ENCODE data around the gene FBXO31. TPM values are rescaled to one million over a fixed set of nuclear protein-coding genes. Genes with fewer than 3 reads are reported as not detected.
"Not testable (repeated sequence)": the region's sequence is repeated elsewhere in the genome, so short reads cannot be mapped to it uniquely, and the experiment has no call there.

Gene FBXO31
- total and polyA plus RNA-seq, 2 experiments from 2014 or later: 19.3 to 31.0 TPM

- WGBS, 2 experiments (ENCODE audit: low coverage in 1 of 2, low lambda C conversion rate in 2 of 2, missing lambda C conversion rate in 2 of 2): 82 to 84% methylated on average over 11 of the region's 11 CpGs
- Histone ChIP-seq H3K9ac (no peak overlapping the region), H3K4me1 (ENCODE audit: insufficient read depth) (no peaks in the 10 kb centered on the region), H3K36me3 (ENCODE audit: low read depth) (peaks cover 7% of the 10 kb centered on the region; the same call in 1 of the 2 replicates), H3K27me3 (replicated peaks; ENCODE audit: insufficient read depth) (no peaks in the 10 kb centered on the region), H3K27ac (no peak overlapping the region), H3K4me2 (ENCODE audit: unreplicated experiment) (no peak overlapping the region), H3F3A (ENCODE audit: insufficient read depth) (no peaks in the 10 kb centered on the region), H3K9me2 (ENCODE audit: insufficient read depth) (no peaks in the 10 kb centered on the region), H4K20me1 (ENCODE audit: insufficient read depth) (no peaks in the 10 kb centered on the region), H3K9me3 (ENCODE audit: low read depth) (no peaks in the 10 kb centered on the region), H3K79me2 (ENCODE audit: insufficient read depth) (peaks cover 24% of the 10 kb centered on the region), H2AFZ (no peak overlapping the region), H3K4me3 (no peak overlapping the region)
- DNase-seq: no peak
- in situ Hi-C loops (cut with MboI): no loop called here
- TF ChIP-seq EZH2 (IDR thresholded peaks at IDR 0.05; ENCODE audit: insufficient read depth, poor library complexity, severe bottlenecking): no peak
- no peak for TF ChIP-seq EZH2phosphoT487 (IDR thresholded peaks at IDR 0.05; ENCODE audit: insufficient read depth, low read depth)
Measured at GRCh38 chr16:87343753-87344050, 39.9 kb downstream of the FBXO31 start.

DNA sequence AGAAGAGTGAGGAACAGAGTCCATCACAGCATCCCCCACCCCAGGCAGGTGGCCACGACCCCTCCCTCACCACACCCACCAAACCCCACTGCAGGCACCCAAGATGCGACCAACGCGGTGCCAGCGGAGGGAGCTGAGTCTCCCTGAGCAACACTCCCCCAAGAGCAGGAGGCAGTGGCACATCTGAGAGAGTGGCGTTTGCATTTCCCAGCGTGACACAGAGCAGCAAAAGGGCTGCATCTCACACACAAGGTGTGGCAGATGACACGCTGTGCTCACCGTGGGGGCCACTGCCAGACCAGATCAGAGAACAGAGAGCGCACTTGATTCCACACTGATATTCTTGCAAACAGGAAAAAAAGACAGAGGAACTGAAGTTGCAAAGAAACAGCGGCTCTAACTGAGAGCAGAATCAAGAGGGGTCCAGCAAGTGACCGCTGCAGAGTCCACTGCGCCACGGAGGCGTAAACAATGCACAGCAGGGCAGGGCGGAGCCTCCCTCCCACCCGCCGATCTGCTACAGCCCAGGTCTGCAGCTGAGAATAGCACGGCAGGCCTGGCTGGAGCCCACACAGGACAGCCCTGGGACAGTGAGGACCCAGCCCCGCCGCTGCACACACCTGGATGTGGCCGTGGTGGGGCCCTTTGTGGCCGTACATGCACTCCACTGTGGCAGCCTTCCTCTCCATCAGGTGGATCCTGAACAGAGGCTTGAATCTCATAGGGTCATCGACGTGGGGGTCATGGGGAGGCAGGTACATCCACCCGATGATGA is 40.4 kb downstream of the FBXO31 start:
- Histone ChIP-seq H3K27me3 (replicated peaks; ENCODE audit: insufficient read depth) (no peaks in the 10 kb centered on the region), H3K79me2 (ENCODE audit: insufficient read depth) (peaks cover 20% of the 10 kb centered on the region), H2AFZ (no peak overlapping the region), H4K20me1 (ENCODE audit: insufficient read depth) (no peaks in the 10 kb centered on the region), H3K9me2 (ENCODE audit: insufficient read depth) (no peaks in the 10 kb centered on the region), H3K4me1 (ENCODE audit: insufficient read depth) (no peaks in the 10 kb centered on the region), H3K4me2 (ENCODE audit: unreplicated experiment) (no peak overlapping the region), H3K9ac (no peak overlapping the region), H3K36me3 (ENCODE audit: low read depth) (peaks cover 7% of the 10 kb centered on the region; the same call in 1 of the 2 replicates), H3K9me3 (ENCODE audit: low read depth) (no peaks in the 10 kb centered on the region), H3K27ac (no peak overlapping the region), H3F3A (ENCODE audit: insufficient read depth) (no peaks in the 10 kb centered on the region), H3K4me3 (no peak overlapping the region)
- in situ Hi-C loops (cut with MboI): no loop called here
- no peak for TF ChIP-seq EZH2phosphoT487 (IDR thresholded peaks at IDR 0.05; ENCODE audit: insufficient read depth, low read depth)
- no peak for DNase-seq
- 85 to 88% methylated on average over 25 to 26 of the region's 26 CpGs for WGBS, 2 experiments (ENCODE audit: low coverage in 1 of 2, low lambda C conversion rate in 2 of 2, missing lambda C conversion rate in 2 of 2)

- Histone ChIP-seq H2AFZ (no peak overlapping the region), H3K79me2 (ENCODE audit: insufficient read depth) (peaks cover 15% of the 10 kb centered on the region), H3K4me1 (ENCODE audit: insufficient read depth) (no peaks in the 10 kb centered on the region), H3K27me3 (replicated peaks; ENCODE audit: insufficient read depth) (no peaks in the 10 kb centered on the region), H3F3A (ENCODE audit: insufficient read depth) (no peaks in the 10 kb centered on the region), H3K4me3 (no peak overlapping the region), H3K9me3 (ENCODE audit: low read depth) (no peaks in the 10 kb centered on the region), H3K4me2 (ENCODE audit: unreplicated experiment) (no peak overlapping the region), H3K9ac (no peak overlapping the region), H3K36me3 (ENCODE audit: low read depth) (peaks cover 7% of the 10 kb centered on the region; the same call in 1 of the 2 replicates), H4K20me1 (ENCODE audit: insufficient read depth) (no peaks in the 10 kb centered on the region), H3K9me2 (ENCODE audit: insufficient read depth) (no peaks in the 10 kb centered on the region), H3K27ac (no peak overlapping the region)
- WGBS, 2 experiments (ENCODE audit: low coverage in 1 of 2, low lambda C conversion rate in 2 of 2, missing lambda C conversion rate in 2 of 2): 93 to 94% methylated on average over 20 of the region's 20 CpGs
- DNase-seq: no peak
- TF ChIP-seq EZH2 (IDR thresholded peaks at IDR 0.05; ENCODE audit: insufficient read depth, poor library complexity, severe bottlenecking) (no peak), EZH2phosphoT487 (IDR thresholded peaks at IDR 0.05; ENCODE audit: insufficient read depth, low read depth) (no peak)
- in situ Hi-C loops (cut with MboI): no loop called here
Measured at GRCh38 chr16:87342504-87342903, 41.1 kb downstream of the FBXO31 start.

DNA sequence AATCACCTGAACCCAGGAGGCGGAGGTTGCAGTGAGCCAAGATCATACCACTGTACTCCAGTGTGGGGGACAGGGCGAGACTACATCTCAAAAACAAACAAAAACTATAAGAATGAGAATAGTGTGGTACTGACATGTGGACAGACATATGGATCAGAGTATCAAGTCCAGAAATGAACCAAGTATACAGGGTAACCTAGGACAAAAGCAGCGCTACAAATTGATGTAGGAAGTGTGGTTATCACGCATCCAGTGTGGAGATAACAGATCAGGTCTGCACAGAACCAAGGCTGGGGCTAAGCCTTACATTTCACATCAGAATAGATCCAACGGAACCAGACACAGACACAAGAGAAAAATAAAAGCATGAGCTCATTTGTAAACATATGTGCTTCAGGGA is 43.4 kb downstream of the FBXO31 start:
- no peaks in the 10 kb centered on the region for H4K20me1 ChIP-seq (ENCODE audit: insufficient read depth)
- H3K79me2 ChIP-seq (ENCODE audit: insufficient read depth): peaks cover 21% of the 10 kb centered on the region
- no peak overlapping the region for H3K4me2 ChIP-seq (ENCODE audit: unreplicated experiment)
- H2AFZ ChIP-seq: no peak overlapping the region
- in situ Hi-C loops (cut with MboI): no loop called here
- H3K27me3 ChIP-seq (replicated peaks; ENCODE audit: insufficient read depth): no peaks in the 10 kb centered on the region
- no peak overlapping the region for H3K4me3 ChIP-seq
- no peak overlapping the region for H3K27ac ChIP-seq
- DNase-seq: no peak
- no peaks in the 10 kb centered on the region for H3K9me2 ChIP-seq (ENCODE audit: insufficient read depth)
- no peaks in the 10 kb centered on the region for H3K9me3 ChIP-seq (ENCODE audit: low read depth)
- no peaks in the 10 kb centered on the region for H3K4me1 ChIP-seq (ENCODE audit: insufficient read depth)
- H3K36me3 ChIP-seq (ENCODE audit: low read depth): peaks cover 7% of the 10 kb centered on the region; the same call in 1 of the 2 replicates
- no peak for TF ChIP-seq EZH2phosphoT487 (IDR thresholded peaks at IDR 0.05; ENCODE audit: insufficient read depth, low read depth)
- no peak for TF ChIP-seq EZH2 (IDR thresholded peaks at IDR 0.05; ENCODE audit: insufficient read depth, poor library complexity, severe bottlenecking)
- WGBS, 2 experiments (ENCODE audit: low coverage in 1 of 2, low lambda C conversion rate in 2 of 2, missing lambda C conversion rate in 2 of 2): 93 to 95% methylated on average over 5 of the region's 5 CpGs
- H3K9ac ChIP-seq: no peak overlapping the region
- no peaks in the 10 kb centered on the region for H3F3A ChIP-seq (ENCODE audit: insufficient read depth)

DNA sequence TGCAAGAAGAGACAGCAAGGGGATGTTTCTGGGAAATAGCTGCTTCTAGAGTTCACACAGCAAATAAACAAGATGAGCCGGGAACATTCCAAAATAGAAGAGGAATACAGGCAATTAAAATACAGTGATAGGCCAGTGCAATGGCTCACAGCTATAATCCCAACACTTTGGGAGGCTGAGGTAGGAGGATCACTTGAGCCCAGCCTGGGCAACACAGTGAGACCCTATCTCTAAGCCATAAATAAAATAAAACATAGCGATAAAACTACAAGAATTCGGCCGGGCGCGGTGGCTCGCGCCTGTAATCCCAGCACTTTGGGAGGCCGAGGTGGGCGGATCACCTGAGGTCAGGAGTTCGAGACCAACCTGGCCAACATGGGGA is 43.9 kb downstream of the FBXO31 start:
- in situ Hi-C loops (cut with MboI); H3F3A ChIP-seq (ENCODE audit: insufficient read depth); H3K4me3 ChIP-seq; H3K4me1 ChIP-seq (ENCODE audit: insufficient read depth); H3K9me2 ChIP-seq (ENCODE audit: insufficient read depth); DNase-seq; H3K27ac ChIP-seq; H2AFZ ChIP-seq; H3K36me3 ChIP-seq (ENCODE audit: low read depth); H3K9me3 ChIP-seq (ENCODE audit: low read depth); H3K4me2 ChIP-seq (ENCODE audit: unreplicated experiment); H3K9ac ChIP-seq; H4K20me1 ChIP-seq (ENCODE audit: insufficient read depth); H3K27me3 ChIP-seq (replicated peaks; ENCODE audit: insufficient read depth): not testable (repeated sequence)
- H3K79me2 ChIP-seq (ENCODE audit: insufficient read depth): peaks cover 21% of the 10 kb centered on the region
- 98 to 99% methylated on average over 8 to 11 of the region's 11 CpGs for WGBS, 2 experiments (ENCODE audit: low coverage in 1 of 2, low lambda C conversion rate in 2 of 2, missing lambda C conversion rate in 2 of 2)
